RWPE1 (cell line): Measurements from ENCODE around the gene SLC24A3.

Experiments
- CTCF ChIA-PET: fragments of 350-600 bp; sonication (Branson Sonifier 250); formaldehyde crosslinking; extraction: SDS; loops from one replicate; lab custom pipeline; 2021; lab: Yijun Ruan, JAX
- POLR2A ChIA-PET: fragments of 400-600 bp; formaldehyde crosslinking; extraction: SDS; loops from one replicate; lab custom pipeline; 2020; ENCODE audit warnings: antibody characterized with exemption; ENCODE audit not compliant: low non-redundant PET; lab: Yijun Ruan, JAX
- DNase-seq: peaks from one replicate; pipeline ENCODE4 v3.0.0; 2012; ENCODE audit warnings: low spot score
- H3K27ac ChIP-seq: fragments of 450-650 bp; 2 replicates; pipeline ENCODE4 v1.5.1; 2017
- TF ChIP-seq, protein P1 (sequence below): fragments of 450-650 bp; conservative IDR thresholded peaks from 2 replicates; pipeline ENCODE4 v1.5.1; 2017; ENCODE audit warnings: low read depth, mild to moderate bottlenecking

Gene SLC24A3

DNA sequence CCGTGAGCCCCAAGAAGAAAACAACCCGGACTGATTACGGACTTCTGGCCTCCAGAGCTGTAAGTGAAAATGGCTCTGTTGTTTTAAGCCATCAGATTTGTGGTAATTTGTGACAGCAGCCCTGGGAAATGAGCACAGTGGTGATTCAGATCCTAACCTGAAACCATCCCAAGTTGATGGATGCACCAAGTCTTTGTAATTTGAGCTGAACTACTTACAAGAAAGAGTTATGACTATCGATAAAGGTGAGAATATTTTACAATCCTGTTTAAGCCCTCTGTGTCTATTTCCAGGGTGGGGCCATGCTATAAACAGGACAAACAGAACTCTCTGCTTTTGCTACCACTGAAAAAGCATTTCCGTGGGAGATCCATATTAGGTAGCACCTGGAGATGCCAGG, 526.5 kb downstream of the SLC24A3 start:
- no peak for DNase-seq
- TF ChIP-seq, protein P1, sequence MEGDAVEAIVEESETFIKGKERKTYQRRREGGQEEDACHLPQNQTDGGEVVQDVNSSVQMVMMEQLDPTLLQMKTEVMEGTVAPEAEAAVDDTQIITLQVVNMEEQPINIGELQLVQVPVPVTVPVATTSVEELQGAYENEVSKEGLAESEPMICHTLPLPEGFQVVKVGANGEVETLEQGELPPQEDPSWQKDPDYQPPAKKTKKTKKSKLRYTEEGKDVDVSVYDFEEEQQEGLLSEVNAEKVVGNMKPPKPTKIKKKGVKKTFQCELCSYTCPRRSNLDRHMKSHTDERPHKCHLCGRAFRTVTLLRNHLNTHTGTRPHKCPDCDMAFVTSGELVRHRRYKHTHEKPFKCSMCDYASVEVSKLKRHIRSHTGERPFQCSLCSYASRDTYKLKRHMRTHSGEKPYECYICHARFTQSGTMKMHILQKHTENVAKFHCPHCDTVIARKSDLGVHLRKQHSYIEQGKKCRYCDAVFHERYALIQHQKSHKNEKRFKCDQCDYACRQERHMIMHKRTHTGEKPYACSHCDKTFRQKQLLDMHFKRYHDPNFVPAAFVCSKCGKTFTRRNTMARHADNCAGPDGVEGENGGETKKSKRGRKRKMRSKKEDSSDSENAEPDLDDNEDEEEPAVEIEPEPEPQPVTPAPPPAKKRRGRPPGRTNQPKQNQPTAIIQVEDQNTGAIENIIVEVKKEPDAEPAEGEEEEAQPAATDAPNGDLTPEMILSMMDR: no peak
- peak overlapping the region; percentile 26 for H3K27ac ChIP-seq
- ChIA-PET POLR2A (no interaction called here), CTCF (no interaction called here)

DNA sequence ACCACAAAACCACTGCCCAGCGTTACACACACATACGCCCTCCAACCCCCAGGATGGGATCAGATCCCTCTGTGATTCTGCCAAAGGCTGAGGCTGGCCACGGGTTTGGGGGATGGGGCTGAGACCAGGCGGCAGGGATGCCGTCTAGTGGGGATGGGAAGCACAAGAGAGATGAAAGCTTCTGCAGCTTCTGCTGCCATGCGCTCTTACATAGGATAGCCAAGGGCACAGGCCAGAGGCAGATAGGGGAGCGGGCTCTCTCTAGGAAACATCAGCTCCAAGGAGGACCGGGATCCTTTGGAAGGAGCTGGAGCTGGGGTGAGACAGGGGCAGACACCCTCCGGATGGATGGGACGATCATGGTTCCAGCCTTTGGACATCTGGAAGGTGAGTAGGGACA, 526.9 kb downstream of the SLC24A3 start:
- no peak overlapping the region; the same call in 1 of the 2 replicates for H3K27ac ChIP-seq
- no peak for DNase-seq
- ChIA-PET CTCF (interaction anchor here (0.6 kb wide), 1 partner anchor 24 kb away, joined by 3 read pairs; no protein-coding TSS in a partner anchor), POLR2A (no interaction called here)
- TF ChIP-seq, protein P1: no peak

DNA sequence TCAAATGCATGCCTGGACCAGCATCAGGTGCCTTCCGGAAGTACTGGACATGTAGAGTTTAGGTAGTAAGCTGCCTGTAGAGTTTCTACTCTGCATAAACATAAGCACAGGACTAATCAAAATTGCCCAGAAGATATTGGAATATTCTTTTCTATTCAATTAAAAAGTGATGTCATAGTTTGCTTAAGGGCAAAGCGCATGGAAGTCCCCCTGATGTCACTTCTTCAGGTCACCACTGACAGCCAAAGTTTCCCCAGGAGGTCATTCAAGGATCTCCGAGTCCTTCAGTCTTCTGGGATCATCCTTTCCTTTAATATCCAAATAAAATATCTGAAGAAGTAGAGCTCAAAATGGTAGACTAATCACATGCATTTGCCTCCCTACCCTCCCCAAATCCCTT, 528.1 kb downstream of the SLC24A3 start:
- DNase-seq: no peak
- TF ChIP-seq, protein P1: no peak
- ChIA-PET CTCF (no interaction called here), POLR2A (no interaction called here)
- H3K27ac ChIP-seq: no peak overlapping the region

DNA sequence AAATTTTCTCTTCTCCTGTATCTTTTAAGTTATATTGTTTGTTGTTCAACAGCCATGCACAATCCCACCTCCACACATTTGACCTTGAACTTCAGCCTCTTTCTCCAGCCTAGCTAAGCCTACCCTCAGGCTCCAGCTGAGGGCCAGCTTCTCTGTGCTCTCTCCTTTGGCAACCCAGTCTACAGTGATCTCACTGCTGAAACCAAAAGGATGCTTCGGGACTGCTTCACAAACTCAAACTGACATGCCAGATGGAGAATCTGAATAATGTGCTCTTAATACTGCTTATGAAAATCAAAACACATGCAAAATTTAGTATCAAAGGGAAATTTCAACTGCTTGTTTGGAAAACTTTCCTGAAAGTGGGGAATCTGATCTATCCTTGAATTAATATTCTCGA, 529.5 kb downstream of the SLC24A3 start:
- ChIA-PET CTCF (no interaction called here), POLR2A (interaction anchor here (0.6 kb wide), 1 partner anchor 882 kb away, joined by 8 read pairs; no protein-coding TSS in a partner anchor)
- no peak for DNase-seq
- TF ChIP-seq, protein P1: no peak
- no peak overlapping the region for H3K27ac ChIP-seq

DNA sequence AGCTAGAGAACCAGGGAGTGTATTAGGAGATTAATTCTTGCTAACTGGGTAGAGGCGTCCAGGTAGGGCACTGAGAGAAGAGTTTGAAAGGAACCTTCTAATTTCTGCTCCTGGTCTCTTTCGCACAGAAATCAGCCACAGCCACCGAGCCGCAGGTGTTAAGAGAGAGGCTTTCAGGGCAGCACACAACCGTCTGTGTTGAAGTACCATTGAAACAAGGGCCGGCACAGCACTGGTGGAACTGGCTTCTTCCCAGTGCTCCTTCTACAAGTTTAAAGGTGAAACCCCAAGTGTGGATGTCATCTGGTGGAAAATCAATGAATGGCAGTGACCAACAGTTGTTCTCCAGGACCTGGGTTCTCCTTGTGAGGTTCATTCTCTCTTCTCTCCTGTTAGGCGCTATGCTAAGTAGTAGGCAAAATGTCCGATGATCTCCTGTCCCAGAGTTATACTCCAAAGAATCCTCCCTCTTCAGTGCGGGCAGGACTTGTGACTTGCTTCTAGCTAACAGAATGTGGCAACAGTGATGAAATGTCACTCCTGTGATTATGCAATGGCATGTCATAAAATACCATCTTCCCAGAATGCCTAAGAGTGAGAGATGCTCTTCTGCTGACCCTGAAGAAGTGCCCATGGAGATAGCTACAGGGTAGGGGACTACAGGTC, 530.7 kb downstream of the SLC24A3 start:
- POLR2A ChIA-PET: no interaction called here
- DNase-seq: no peak
- CTCF ChIA-PET: no interaction called here
- TF ChIP-seq, protein P1: no peak
- H3K27ac ChIP-seq: no peak overlapping the region

DNA sequence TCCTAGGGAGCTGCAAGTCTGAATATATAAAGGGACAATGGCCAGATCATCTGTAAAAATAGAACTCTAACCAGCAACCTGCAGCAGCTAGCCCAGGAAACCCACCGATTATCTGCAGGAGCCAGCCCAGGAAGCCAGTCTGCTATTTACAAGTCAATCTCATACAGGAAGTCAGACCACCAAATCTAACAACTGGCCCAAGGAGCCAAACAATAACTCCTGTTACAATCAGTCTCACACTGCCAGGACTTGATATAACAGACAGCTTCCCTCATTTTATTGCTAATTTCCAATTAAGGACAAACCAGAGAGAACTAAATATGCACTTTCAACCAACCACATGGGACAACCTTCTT, 531.2 kb downstream of the SLC24A3 start:
- no peak for DNase-seq
- TF ChIP-seq, protein P1: no peak
- H3K27ac ChIP-seq: no peak overlapping the region
- CTCF ChIA-PET: no interaction called here
- POLR2A ChIA-PET: no interaction called here
